Breast epithelium (tissue), 4 donors: ENCODE measurements around the gene SLC38A10. TPM values are rescaled to one million over a fixed set of nuclear protein-coding genes. Genes with fewer than 3 reads are reported as not detected.

ENCODE experiments used
- DNase-seq, 2 donors: peaks; one replicate each; pipeline ENCODE4 v3.0.0-alpha.2; 2019; ENCODE audit warnings: low spot score in 2 of 2
- H3K27ac ChIP-seq, 2 donors: fragments of 200-600 bp; sonication (generic) in 1 of 2; one replicate each; pipeline ENCODE4 v1.5.1; 2016 to 2019; ENCODE audit warnings: mild to moderate bottlenecking in 1 of 2
- H3K27me3 ChIP-seq, 2 donors: fragments of 200-600 bp; sonication (generic) in 1 of 2; one replicate each; pipeline versions ENCODE4 v1.5.1 to v1.6.0; 2017 to 2019; ENCODE audit warnings: control low read depth in 1 of 2, mild to moderate bottlenecking in 1 of 2
- H3K36me3 ChIP-seq: fragments of 200-600 bp; one replicate; pipeline ENCODE4 v1.5.1; 2019
- H3K4me1 ChIP-seq, 2 donors: fragments of 200-600 bp; sonication (generic); one replicate each; pipeline ENCODE4 v1.5.1; 2016 to 2019; ENCODE audit warnings: control low read depth in 1 of 2
- H3K4me3 ChIP-seq, 3 donors: fragments of 200-600 bp; sonication (generic); 1 replicate in 2 of 3; 2 replicates in 1 of 3; pipeline ENCODE4 v1.5.1; 2016 to 2019; ENCODE audit warnings: mild to moderate bottlenecking in 3 of 3, moderate library complexity in 2 of 3
- H3K9me3 ChIP-seq, 2 donors: fragments of 200-600 bp; sonication (generic) in 1 of 2; one replicate each; pipeline ENCODE4 v1.5.1; 2016 to 2019; ENCODE audit warnings: control low read depth in 1 of 2
- POLR2A ChIP-seq: fragments of 450-650 bp; IDR thresholded peaks from one replicate; pipeline ENCODE4 v1.6.1; 2016; ENCODE audit warnings: antibody characterized with exemption, mild to moderate bottlenecking, moderate library complexity
- POLR2AphosphoS5 ChIP-seq, 3 donors: sonication (generic); formaldehyde crosslinking; IDR thresholded peaks; one replicate each; pipeline ENCODE4 v1.6.1; 2017; ENCODE audit warnings: antibody characterized with exemption in 3 of 3
- intact Hi-C: fragments of 100-400 bp; cut with DNase I; formaldehyde crosslinking; loops from one replicate; pipeline ENCODE4 v1.15.1; 2023; ENCODE audit warnings: low total_unique reads
- total RNA-seq, 3 donors: library from RNA; depleted of rRNA; stranded (reverse); fragments of >200 nt; gene quantifications; one replicate each; pipeline ENCODE4 v1.1.0, GENCODE V29; 2016
- TF ChIP-seq, protein P1 (sequence below), 3 donors: fragments of 450-650 bp; IDR thresholded peaks; one replicate each; pipeline ENCODE4 v1.5.1; 2016 to 2017; ENCODE audit warnings: antibody characterized with exemption in 3 of 3, mild to moderate bottlenecking in 3 of 3, moderate library complexity in 3 of 3

Gene SLC38A10
- total RNA-seq, 3 donors from 2014 or later, result 52.4 to 104 (median 85.2) TPM

DNA sequence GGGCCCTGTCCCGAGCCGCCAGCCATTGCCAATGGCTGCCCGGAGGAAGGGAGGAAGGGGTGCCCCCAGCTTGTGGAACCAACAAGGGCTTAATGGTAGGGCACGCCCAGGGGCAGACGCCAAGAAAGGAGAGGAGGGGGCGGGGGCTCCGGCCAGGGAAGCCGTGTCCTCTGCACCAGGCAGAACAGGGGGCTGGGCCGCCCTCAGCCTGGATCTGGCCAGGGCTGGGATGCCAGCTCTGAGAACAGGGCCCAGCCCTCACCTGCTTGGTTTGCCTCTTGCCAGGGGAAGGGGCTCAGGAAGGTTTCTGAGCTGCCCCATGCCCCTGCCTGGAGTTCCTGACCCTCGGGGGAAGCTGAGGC is 35.8 kb upstream of the SLC38A10 start:
- TF ChIP-seq POLR2AphosphoS5 (IDR thresholded peaks at IDR 0.05) (no peak), POLR2A (no peak)
- TF ChIP-seq, protein P1, sequence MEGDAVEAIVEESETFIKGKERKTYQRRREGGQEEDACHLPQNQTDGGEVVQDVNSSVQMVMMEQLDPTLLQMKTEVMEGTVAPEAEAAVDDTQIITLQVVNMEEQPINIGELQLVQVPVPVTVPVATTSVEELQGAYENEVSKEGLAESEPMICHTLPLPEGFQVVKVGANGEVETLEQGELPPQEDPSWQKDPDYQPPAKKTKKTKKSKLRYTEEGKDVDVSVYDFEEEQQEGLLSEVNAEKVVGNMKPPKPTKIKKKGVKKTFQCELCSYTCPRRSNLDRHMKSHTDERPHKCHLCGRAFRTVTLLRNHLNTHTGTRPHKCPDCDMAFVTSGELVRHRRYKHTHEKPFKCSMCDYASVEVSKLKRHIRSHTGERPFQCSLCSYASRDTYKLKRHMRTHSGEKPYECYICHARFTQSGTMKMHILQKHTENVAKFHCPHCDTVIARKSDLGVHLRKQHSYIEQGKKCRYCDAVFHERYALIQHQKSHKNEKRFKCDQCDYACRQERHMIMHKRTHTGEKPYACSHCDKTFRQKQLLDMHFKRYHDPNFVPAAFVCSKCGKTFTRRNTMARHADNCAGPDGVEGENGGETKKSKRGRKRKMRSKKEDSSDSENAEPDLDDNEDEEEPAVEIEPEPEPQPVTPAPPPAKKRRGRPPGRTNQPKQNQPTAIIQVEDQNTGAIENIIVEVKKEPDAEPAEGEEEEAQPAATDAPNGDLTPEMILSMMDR (IDR thresholded peaks at IDR 0.05), result no peak
- H3K27ac ChIP-seq, result peak overlapping the region in 1 of 2 donors; percentile 93
- no peaks in the 10 kb centered on the region for H3K36me3 ChIP-seq
- intact Hi-C loops, result no loop called here
- no peaks in the 10 kb centered on the region for H3K9me3 ChIP-seq
- H3K4me3 ChIP-seq, result no peak overlapping the region
- no peaks in the 10 kb centered on the region for H3K27me3 ChIP-seq
- peaks cover 14 to 21% of the 10 kb centered on the region in 2 donors for H3K4me1 ChIP-seq
- no peak for DNase-seq

GRCh38 chr17:81329927-81330883 is 35.1 kb upstream of the SLC38A10 start:
- no peaks in the 10 kb centered on the region for H3K36me3 ChIP-seq
- intact Hi-C loops, result no loop called here
- peak overlapping the region; percentile 87 to 93 for H3K27ac ChIP-seq
- DNase-seq, result no peak
- no peaks in the 10 kb centered on the region for H3K9me3 ChIP-seq
- H3K4me1 ChIP-seq, result peaks cover 14 to 21% of the 10 kb centered on the region in 2 donors
- H3K4me3 ChIP-seq, result peak overlapping the region in 1 of 3 donors; percentile 53
- no peaks in the 10 kb centered on the region for H3K27me3 ChIP-seq
- no peak for TF ChIP-seq POLR2AphosphoS5 (IDR thresholded peaks at IDR 0.05)
- no peak for TF ChIP-seq POLR2A
- TF ChIP-seq, protein P1 (IDR thresholded peaks at IDR 0.05), result no peak

DNA sequence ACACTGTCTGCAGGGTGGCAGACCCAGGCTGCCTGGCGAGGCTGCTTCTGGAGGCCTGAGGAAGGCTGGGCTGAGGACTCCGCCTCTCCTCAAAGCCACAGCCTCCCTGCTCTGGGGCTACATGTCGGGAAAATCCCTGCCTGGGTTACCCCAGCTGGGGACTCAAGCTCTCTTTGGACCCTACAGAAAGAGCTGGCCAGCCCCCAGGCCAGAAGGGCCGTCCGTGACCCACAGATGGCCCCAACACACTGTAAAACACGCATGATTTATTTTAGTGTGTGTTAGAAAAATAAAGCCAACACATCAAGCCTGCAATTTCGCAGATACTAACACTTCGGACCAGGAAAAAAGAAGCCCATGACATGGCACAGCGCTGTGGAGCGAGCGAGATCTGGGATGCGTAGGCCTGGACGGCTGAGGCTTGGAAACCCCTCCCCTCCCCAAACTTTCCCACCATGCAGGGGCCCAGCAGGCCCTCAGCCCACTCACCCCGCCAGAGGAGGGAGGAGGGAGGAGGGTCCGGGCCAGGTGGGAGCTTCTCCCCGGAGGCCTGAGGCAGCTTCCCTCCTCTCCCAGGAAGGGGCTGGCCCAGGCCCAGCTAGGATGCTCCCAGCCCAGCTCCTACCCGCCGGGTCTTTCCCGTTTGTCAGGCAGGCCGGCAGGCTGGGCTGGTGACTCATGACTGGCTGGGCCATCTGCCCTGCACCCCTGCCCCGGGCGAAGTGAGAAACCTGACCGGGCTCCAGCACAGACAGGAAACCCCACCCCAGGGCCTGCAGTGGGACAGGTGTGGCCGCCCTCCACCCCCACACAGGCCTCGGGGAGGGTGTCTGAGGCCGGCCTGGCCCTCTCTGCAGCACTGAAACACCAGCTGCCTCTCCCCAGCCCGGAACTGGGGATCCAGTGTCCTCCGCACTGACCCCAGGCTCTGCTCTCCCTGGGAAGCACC is 34.1 kb upstream of the SLC38A10 start:
- peak overlapping the region in 2 of 3 donors; percentile 8 to 53 for H3K4me3 ChIP-seq
- peak overlapping the region; percentile 87 to 93 for H3K27ac ChIP-seq
- H3K36me3 ChIP-seq, result no peaks in the 10 kb centered on the region
- H3K9me3 ChIP-seq, result no peaks in the 10 kb centered on the region
- peak; percentile 89 to 92 for DNase-seq
- H3K27me3 ChIP-seq, result no peaks in the 10 kb centered on the region
- H3K4me1 ChIP-seq, result peaks cover 14 to 21% of the 10 kb centered on the region in 2 donors
- intact Hi-C loops, result no loop called here
- TF ChIP-seq, protein P1 (IDR thresholded peaks at IDR 0.05), result no peak
- peak; percentile 34 to 70 (median 56) for TF ChIP-seq POLR2AphosphoS5 (IDR thresholded peaks at IDR 0.05)
- TF ChIP-seq POLR2A, result no peak

DNA sequence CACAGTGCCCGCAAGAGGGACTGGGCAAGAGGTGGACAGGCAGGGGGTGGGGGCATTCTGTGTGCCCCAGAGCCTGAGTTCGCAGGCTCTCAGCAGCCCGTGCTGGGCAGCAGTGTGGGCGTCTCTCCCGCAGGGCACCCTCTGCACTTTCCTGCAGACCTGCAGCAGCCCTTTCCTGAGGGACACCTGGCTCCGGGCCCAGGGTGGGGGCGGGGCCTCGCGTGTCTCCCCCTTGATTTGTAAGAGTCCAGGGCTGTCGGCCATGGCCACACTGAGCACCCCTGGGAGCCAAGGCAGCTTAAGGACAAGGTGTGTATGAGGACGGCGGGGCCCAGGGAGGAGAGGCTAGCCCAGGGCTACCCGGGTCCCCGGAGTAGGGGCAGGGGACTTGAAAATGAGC is 33.4 kb upstream of the SLC38A10 start:
- Histone ChIP-seq H3K36me3 (no peaks in the 10 kb centered on the region), H3K4me3 (peak overlapping the region in 1 of 3 donors; percentile 53), H3K27ac (peak overlapping the region; percentile 87 to 93), H3K9me3 (no peaks in the 10 kb centered on the region), H3K27me3 (no peaks in the 10 kb centered on the region), H3K4me1 (peaks cover 20 to 26% of the 10 kb centered on the region in 2 donors)
- TF ChIP-seq, protein P1 (IDR thresholded peaks at IDR 0.05), result no peak
- TF ChIP-seq POLR2A, result no peak
- TF ChIP-seq POLR2AphosphoS5 (IDR thresholded peaks at IDR 0.05), result no peak
- no peak for DNase-seq
- intact Hi-C loops, result no loop called here
